IMR-90 (cell line): ENCODE results near the gene TAX1BP1. TPM values are rescaled to one million over a fixed set of nuclear protein-coding genes. Genes with fewer than 3 reads are reported as not detected.

Source experiments
- ATAC-seq: fragments of 200-7000 bp; cut with Tn5 transposase; 2 replicates; pipeline ENCODE4 v1.9.1; 2020; ENCODE audit warnings: low read depth, mild to moderate bottlenecking, moderate library complexity
- BruUV-seq: library from RNA; stranded (reverse); fragments of 400-500 nt; replicated peaks from 2 replicates; lab custom pipeline; 2021; lab: Mats Ljungman, UMichigan
- CTCF ChIA-PET: fragments of 300-600 bp; formaldehyde crosslinking; extraction: SDS; loops from one replicate; lab custom pipeline; 2021; ENCODE audit warnings: antibody characterized with exemption; lab: Yijun Ruan, JAX
- POLR2A ChIA-PET: fragments of 300-600 bp; sonication (Branson Sonifier 250); formaldehyde crosslinking; loops from one replicate; lab custom pipeline; 2022; ENCODE audit warnings: antibody characterized with exemption; ENCODE audit not compliant: unreplicated experiment; lab: Charles Lee
- DNase-seq: peaks from one replicate; pipeline ENCODE4 v3.0.0; 2013
- H2AFZ ChIP-seq: replicated peaks from 2 replicates; pipeline ENCODE3; 2013; ENCODE audit warnings: low read length, mild to moderate bottlenecking; ENCODE audit not compliant: poor library complexity
- H2AK5ac ChIP-seq: 2 replicates; pipeline ENCODE4 v1.6.1; 2013; ENCODE audit warnings: low read depth, low read length, inconsistent platforms
- H2AK9ac ChIP-seq: replicated peaks from 2 replicates; pipeline ENCODE3; 2013; ENCODE audit warnings: mild to moderate bottlenecking, low read depth, low read length, moderate library complexity; ENCODE audit not compliant: poor library complexity
- H2BK120ac ChIP-seq: 2 replicates; pipeline ENCODE4 v1.6.1; 2013; ENCODE audit warnings: low read depth, low read length, inconsistent platforms
- H2BK15ac ChIP-seq: 3 replicates; pipeline ENCODE4 v1.6.1; 2013; ENCODE audit warnings: low read depth, low read length, inconsistent platforms
- H2BK20ac ChIP-seq: 2 replicates; pipeline ENCODE4 v1.6.1; 2013; ENCODE audit warnings: low read depth, mild to moderate bottlenecking, inconsistent platforms, low read length, moderate library complexity
- H2BK5ac ChIP-seq: 2 replicates; pipeline ENCODE4 v1.6.1; 2013; ENCODE audit warnings: mild to moderate bottlenecking, low read depth, low read length, inconsistent platforms; ENCODE audit not compliant: poor library complexity, severe bottlenecking
- H3K14ac ChIP-seq: replicated peaks from 2 replicates; pipeline ENCODE4 v1.6.1; 2013; ENCODE audit warnings: low read depth, low read length, inconsistent platforms
- H3K18ac ChIP-seq: 2 replicates; pipeline ENCODE4 v1.6.1; 2013; ENCODE audit warnings: low read depth, low read length, control low read depth
- H3K23ac ChIP-seq: 2 replicates; pipeline ENCODE4 v1.6.1; 2013; ENCODE audit warnings: low read depth, low read length, inconsistent platforms
- H3K27ac ChIP-seq: 2 replicates; pipeline ENCODE4 v1.5.1; 2013; ENCODE audit warnings: mild to moderate bottlenecking, control low read depth, low read length; ENCODE audit not compliant: insufficient read depth
- H3K27me3 ChIP-seq: 2 replicates; pipeline ENCODE4 v1.6.1; 2013; ENCODE audit warnings: low read length; ENCODE audit not compliant: control insufficient read depth, insufficient read depth
- H3K36me3 ChIP-seq: 2 replicates; pipeline ENCODE4 v1.6.1; 2013; ENCODE audit warnings: low read length, mixed read lengths; ENCODE audit not compliant: control insufficient read depth, insufficient read depth
- H3K4ac ChIP-seq: 2 replicates; pipeline ENCODE4 v1.6.1; 2013; ENCODE audit warnings: low read depth, low read length, inconsistent platforms
- H3K4me1 ChIP-seq: 2 replicates; pipeline ENCODE4 v1.6.1; 2013; ENCODE audit warnings: low read length, mixed read lengths; ENCODE audit not compliant: control insufficient read depth, insufficient read depth
- H3K4me2 ChIP-seq: 2 replicates; pipeline ENCODE4 v1.6.1; 2013; ENCODE audit warnings: low read depth, mild to moderate bottlenecking, control low read depth, low read length, moderate library complexity
- H3K4me3 ChIP-seq: 2 replicates; pipeline ENCODE4 v1.5.1; 2013; ENCODE audit warnings: low read depth, mild to moderate bottlenecking, control low read depth, low read length, moderate library complexity; ENCODE audit not compliant: insufficient read depth
- H3K56ac ChIP-seq: 2 replicates; pipeline ENCODE4 v1.6.1; 2013; ENCODE audit warnings: low read length, inconsistent platforms; ENCODE audit not compliant: insufficient read depth; ENCODE audit errors: extremely low read depth
- H3K79me1 ChIP-seq, 2 experiments: 2 replicates each; pipeline ENCODE4 v1.6.1; 2013; ENCODE audit warnings: low read length in 2 of 2, inconsistent platforms in 1 of 2, low read depth in 1 of 2
- H3K9ac ChIP-seq: 2 replicates; pipeline ENCODE4 v1.6.1; 2013; ENCODE audit warnings: low read depth, low read length, control low read depth
- H3K9me1 ChIP-seq: 2 replicates; pipeline ENCODE4 v1.6.1; 2013; ENCODE audit warnings: low read length, inconsistent platforms; ENCODE audit not compliant: insufficient read depth
- H3K9me3 ChIP-seq: 2 replicates; pipeline ENCODE4 v1.6.1; 2013; ENCODE audit warnings: low read length; ENCODE audit not compliant: control insufficient read depth, insufficient read depth
- H4K20me1 ChIP-seq: 2 replicates; pipeline ENCODE4 v1.6.1; 2013; ENCODE audit warnings: low read length, inconsistent platforms; ENCODE audit not compliant: insufficient read depth
- H4K5ac ChIP-seq: 2 replicates; pipeline ENCODE4 v1.6.1; 2013; ENCODE audit warnings: mild to moderate bottlenecking, low read depth, low read length, control low read depth
- H4K8ac ChIP-seq, 2 experiments: 2 replicates each; pipeline ENCODE4 v1.6.1; 2013; ENCODE audit warnings: low read depth in 2 of 2, low read length in 2 of 2, control low read depth in 1 of 2, inconsistent platforms in 1 of 2
- H4K91ac ChIP-seq: 2 replicates; pipeline ENCODE4 v1.6.1; 2013; ENCODE audit warnings: low read depth, low read length, inconsistent platforms; ENCODE audit not compliant: insufficient read depth
- BHLHE40 ChIP-seq: fragments of 150-350 bp; IDR thresholded peaks from 2 replicates; pipeline ENCODE4 v1.6.1; 2016; ENCODE audit warnings: mild to moderate bottlenecking, low read depth, low read length
- CEBPB ChIP-seq: IDR thresholded peaks from 2 replicates; pipeline ENCODE4 v1.6.1; 2012; ENCODE audit warnings: low read depth, low read length, improper control_type of control experiment
- CHD1 ChIP-seq: IDR thresholded peaks from 2 replicates; pipeline ENCODE4 v1.6.1; 2012; ENCODE audit warnings: low read depth, low read length, improper control_type of control experiment
- FOS ChIP-seq: fragments of 150-350 bp; IDR thresholded peaks from 2 replicates; pipeline ENCODE4 v1.6.1; 2016; ENCODE audit warnings: low read depth, low read length
- MAFK ChIP-seq: IDR thresholded peaks from 2 replicates; pipeline ENCODE4 v1.6.1; 2012; ENCODE audit warnings: low read depth, low read length, improper control_type of control experiment
- MAZ ChIP-seq: IDR thresholded peaks from 2 replicates; pipeline ENCODE4 v1.6.1; 2012; ENCODE audit warnings: low read depth, mild to moderate bottlenecking, low read length, improper control_type of control experiment, moderate library complexity, borderline replicate concordance
- MXI1 ChIP-seq: IDR thresholded peaks from 2 replicates; pipeline ENCODE4 v1.6.1; 2012; ENCODE audit warnings: low read depth, mild to moderate bottlenecking, low read length, moderate library complexity, borderline replicate concordance
- NFE2L2 ChIP-seq: fragments of 150-350 bp; IDR thresholded peaks from 2 replicates; pipeline ENCODE4 v1.6.1; 2016; ENCODE audit warnings: low read depth, mild to moderate bottlenecking, low read length
- POLR2A ChIP-seq: IDR thresholded peaks from 2 replicates; pipeline ENCODE4 v1.6.1; 2012; ENCODE audit warnings: mild to moderate bottlenecking, low read depth, low read length
- RAD21 ChIP-seq: IDR thresholded peaks from 2 replicates; pipeline ENCODE4 v1.6.1; 2012; ENCODE audit warnings: low read length, improper control_type of control experiment
- RCOR1 ChIP-seq: IDR thresholded peaks from 2 replicates; pipeline ENCODE4 v1.6.1; 2012; ENCODE audit warnings: mild to moderate bottlenecking, low read length, improper control_type of control experiment; ENCODE audit not compliant: insufficient replicate concordance
- RFX5 ChIP-seq: IDR thresholded peaks from 2 replicates; pipeline ENCODE4 v1.8.0; 2012; ENCODE audit warnings: low read depth, mild to moderate bottlenecking, low read length, moderate library complexity
- SMC3 ChIP-seq: fragments of 150-350 bp; IDR thresholded peaks from 2 replicates; pipeline ENCODE4 v1.6.1; 2016; ENCODE audit warnings: low read depth, mild to moderate bottlenecking, antibody characterized with exemption, low read length, moderate library complexity
- USF2 ChIP-seq: fragments of 150-350 bp; IDR thresholded peaks from 2 replicates; pipeline ENCODE4 v1.6.1; 2017; ENCODE audit warnings: mild to moderate bottlenecking, antibody characterized with exemption, low read length, low read depth
- WGBS, 2 experiments: methylation state at CpG; one replicate each; pipeline versions ENCODE4 v1.1.5 to v1.1.7; 2013; ENCODE audit warnings: missing lambda C conversion rate in 2 of 2; ENCODE audit not compliant: insufficient read length in 1 of 2; ENCODE audit errors: extremely low coverage in 2 of 2; 5-methylcytosine and 5-hydroxymethylcytosine counted together
- dilution Hi-C: fragments of 300-500 bp; cut with HindIII; formaldehyde crosslinking; loops from one replicate; pipeline ENCODE4 v1.14.3; 2018; ENCODE audit warnings: low sequenced_read_pairs; ENCODE audit not compliant: unreplicated experiment
- in situ Hi-C: fragments of 300-500 bp; cut with MboI; formaldehyde crosslinking; loops from 3 replicates; pipeline ENCODE4 v1.14.3; 2019; ENCODE audit warnings: low sequenced_read_pairs, inconsistent platforms, mixed read lengths
- intact Hi-C: fragments of 100-400 bp; cut with micrococcal nuclease; formaldehyde crosslinking; loops from 2 replicates; pipeline ENCODE4 v1.10.0; 2022
- polyA plus RNA-seq, 3 experiments: library from polyadenylated mRNA; depleted of rRNA; stranded (reverse); fragments of >200 nt; gene quantifications; 2 replicates each; pipeline ENCODE4 v1.2.3, GENCODE V29; 2012; ENCODE audit warnings: low replicate concordance in 1 of 3
- total RNA-seq: library from RNA; depleted of rRNA; stranded (reverse); fragments of >200 nt; gene quantifications from 2 replicates; pipeline ENCODE4 v1.2.3, GENCODE V29; 2012
- TF ChIP-seq, protein P1 (sequence below): conservative IDR thresholded peaks from 2 replicates; pipeline ENCODE4 v1.5.1; 2012; ENCODE audit warnings: mild to moderate bottlenecking, low read depth, low read length, improper control_type of control experiment
- TF ChIP-seq, protein P2 (sequence below): fragments of 150-350 bp; IDR thresholded peaks from 2 replicates; pipeline ENCODE4 v1.6.1; 2016; ENCODE audit warnings: low read depth, mild to moderate bottlenecking, low read length, moderate library complexity, borderline replicate concordance

Gene TAX1BP1
- total and polyA plus RNA-seq, 2 of the 4 experiments (the other 2 are of a cell fraction) = 49.0 to 52.7 TPM

- H2BK20ac ChIP-seq = peak overlapping the region; percentile 15; the same call in 1 of the 2 replicates
- H3K9me1 ChIP-seq = 0 out of 2 replicates have a peak, but pooled peaks cover 2% of the 10 kb centered on the region
- no peak overlapping the region for H4K8ac ChIP-seq
- no peak overlapping the region for H3K27ac ChIP-seq
- no peak overlapping the region for H4K5ac ChIP-seq
- DNase-seq (no peak), ATAC-seq (no peak)
- no peaks in the 10 kb centered on the region for H3K9me3 ChIP-seq
- BruUV-seq = no TSS peak
- H3K79me1 ChIP-seq = peaks cover 0 to 11% of the 10 kb centered on the region in 2 experiments; a peak in 2 of 4 replicates
- peak overlapping the region; percentile 47; the same call in 1 of the 3 replicates for H2BK15ac ChIP-seq
- H3K23ac ChIP-seq = no peak overlapping the region
- WGBS, 2 experiments = no CpG with 5 or more reads among the region's 2 CpGs
- 0 out of 2 replicates have a peak overlapping the region, but pooled peaks have one; percentile 28 for H3K4ac ChIP-seq
- H3K9ac ChIP-seq = no peak overlapping the region
- H3K56ac ChIP-seq = no peak overlapping the region
- no peak overlapping the region for H3K4me3 ChIP-seq
- TF ChIP-seq NFE2L2 = no peak
- TF ChIP-seq, protein P1, sequence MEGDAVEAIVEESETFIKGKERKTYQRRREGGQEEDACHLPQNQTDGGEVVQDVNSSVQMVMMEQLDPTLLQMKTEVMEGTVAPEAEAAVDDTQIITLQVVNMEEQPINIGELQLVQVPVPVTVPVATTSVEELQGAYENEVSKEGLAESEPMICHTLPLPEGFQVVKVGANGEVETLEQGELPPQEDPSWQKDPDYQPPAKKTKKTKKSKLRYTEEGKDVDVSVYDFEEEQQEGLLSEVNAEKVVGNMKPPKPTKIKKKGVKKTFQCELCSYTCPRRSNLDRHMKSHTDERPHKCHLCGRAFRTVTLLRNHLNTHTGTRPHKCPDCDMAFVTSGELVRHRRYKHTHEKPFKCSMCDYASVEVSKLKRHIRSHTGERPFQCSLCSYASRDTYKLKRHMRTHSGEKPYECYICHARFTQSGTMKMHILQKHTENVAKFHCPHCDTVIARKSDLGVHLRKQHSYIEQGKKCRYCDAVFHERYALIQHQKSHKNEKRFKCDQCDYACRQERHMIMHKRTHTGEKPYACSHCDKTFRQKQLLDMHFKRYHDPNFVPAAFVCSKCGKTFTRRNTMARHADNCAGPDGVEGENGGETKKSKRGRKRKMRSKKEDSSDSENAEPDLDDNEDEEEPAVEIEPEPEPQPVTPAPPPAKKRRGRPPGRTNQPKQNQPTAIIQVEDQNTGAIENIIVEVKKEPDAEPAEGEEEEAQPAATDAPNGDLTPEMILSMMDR = no peak
- no peak for TF ChIP-seq RFX5
- TF ChIP-seq FOS = no peak
- TF ChIP-seq RCOR1 = no peak
- no peak for TF ChIP-seq BHLHE40
- no peak for TF ChIP-seq CEBPB
- no peak for TF ChIP-seq SMC3
- no peak for TF ChIP-seq RAD21
- TF ChIP-seq, protein P2, sequence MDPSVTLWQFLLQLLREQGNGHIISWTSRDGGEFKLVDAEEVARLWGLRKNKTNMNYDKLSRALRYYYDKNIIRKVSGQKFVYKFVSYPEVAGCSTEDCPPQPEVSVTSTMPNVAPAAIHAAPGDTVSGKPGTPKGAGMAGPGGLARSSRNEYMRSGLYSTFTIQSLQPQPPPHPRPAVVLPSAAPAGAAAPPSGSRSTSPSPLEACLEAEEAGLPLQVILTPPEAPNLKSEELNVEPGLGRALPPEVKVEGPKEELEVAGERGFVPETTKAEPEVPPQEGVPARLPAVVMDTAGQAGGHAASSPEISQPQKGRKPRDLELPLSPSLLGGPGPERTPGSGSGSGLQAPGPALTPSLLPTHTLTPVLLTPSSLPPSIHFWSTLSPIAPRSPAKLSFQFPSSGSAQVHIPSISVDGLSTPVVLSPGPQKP = no peak
- no peak for TF ChIP-seq USF2
- TF ChIP-seq CHD1 = no peak
- no peak for TF ChIP-seq MAZ
- no peak for TF ChIP-seq MAFK
- no peak for TF ChIP-seq POLR2A
- TF ChIP-seq MXI1 = no peak
- peak overlapping the region; percentile 29; the same call in 1 of the 2 replicates for H3K18ac ChIP-seq
- 0 out of 2 replicates have a peak overlapping the region, but pooled peaks have one; percentile 55 for H3K14ac ChIP-seq
- dilution Hi-C loops (no loop called here), in situ Hi-C loops (no loop called here), intact Hi-C loops (no loop called here)
- ChIA-PET POLR2A (no interaction called here), CTCF (interaction anchor here (1.7 kb wide), 1 partner anchor 13 kb away, joined by 4 read pairs; no protein-coding TSS in a partner anchor)
- no peaks in the 10 kb centered on the region for H3K36me3 ChIP-seq
- H3K4me1 ChIP-seq = peaks cover 5% of the 10 kb centered on the region
- H2AK5ac ChIP-seq = peak overlapping the region; percentile 86; the same call in 1 of the 2 replicates
- H2AK9ac ChIP-seq = no peak overlapping the region
- no peak overlapping the region for H2BK5ac ChIP-seq
- peaks cover 2% of the 10 kb centered on the region; the same call in 1 of the 2 replicates for H4K20me1 ChIP-seq
- peak overlapping the region; percentile 61; the same call in 1 of the 2 replicates for H3K4me2 ChIP-seq
- H2AFZ ChIP-seq = no peak overlapping the region
- H2BK120ac ChIP-seq = peak overlapping the region; percentile 30; the same call in 1 of the 2 replicates
- H4K91ac ChIP-seq = no peak overlapping the region
- H3K27me3 ChIP-seq = no peaks in the 10 kb centered on the region
Observed at GRCh38 chr7:27735831-27736230, 4.1 kb upstream of the TAX1BP1 start.
